Pancreas (tissue), 10 donors: ENCODE data around the gene CCDC148. TPM values are rescaled to one million over a fixed set of nuclear protein-coding genes. Genes with fewer than 3 reads are reported as not detected.

ENCODE experiments used
- ATAC-seq, 4 donors: fragments of 200-7000 bp; cut with Tn5 transposase; one replicate each; pipeline versions ENCODE4 v1.8.0 to v1.9.1; 2020; ENCODE audit warnings: mild to moderate bottlenecking in 4 of 4, moderate library complexity in 4 of 4
- DNase-seq, 6 donors: peaks; one replicate each; pipeline ENCODE4 v3.0.0-alpha.2; 2020
- FAIRE-seq: peaks from 2 replicates; lab custom pipeline; 2012; peaks lifted over from hg19 to GRCh38; lab: Jason Lieb, UNC
- H3K27ac ChIP-seq, 4 donors: fragments of 200-600 bp; sonication (generic); 1 replicate in 3 of 4; 2 replicates in 1 of 4; pipeline versions ENCODE4 v1.5.0 to v1.8.0; 2020
- H3K27me3 ChIP-seq, 4 donors: fragments of 200-600 bp; one replicate each; pipeline ENCODE4 v1.8.0; 2021
- H3K36me3 ChIP-seq, 3 donors: fragments of 200-600 bp; sonication (generic) in 1 of 3; one replicate each; pipeline versions ENCODE4 v1.5.0 to v1.8.0; 2020 to 2021
- H3K4me1 ChIP-seq, 3 donors: fragments of 200-600 bp; one replicate each; pipeline ENCODE4 v1.8.0; 2021
- H3K4me3 ChIP-seq, 4 donors: fragments of 200-600 bp; sonication (generic) in 2 of 4; one replicate each; pipeline versions ENCODE4 v1.5.0 to v1.8.0; 2020 to 2021
- H3K9me3 ChIP-seq, 4 donors: fragments of 200-600 bp; one replicate each; pipeline ENCODE4 v1.8.0; 2021
- CTCF ChIP-seq, 4 donors: fragments of 200-600 bp; sonication (generic) in 3 of 4; IDR thresholded peaks; one replicate each; pipeline versions ENCODE4 v1.5.0 to v1.8.0; 2021; ENCODE audit warnings: antibody characterized with exemption in 4 of 4
- WGBS, 2 donors: extraction: QIAGEN DNeasy Blood & Tissue Kit; methylation state at CpG; one replicate each; pipeline ENCODE4 v1.1.7; 2013; 5-methylcytosine and 5-hydroxymethylcytosine counted together
- intact Hi-C, 3 donors: fragments of 100-400 bp; cut with DNase I; formaldehyde crosslinking; loops; one replicate each; pipeline versions ENCODE4 v1.11.1 to v1.14.2; 2022
- polyA plus RNA-seq, 2 donors: library from polyadenylated mRNA; stranded (reverse); fragments of 200-250 nt; gene quantifications; one replicate each; pipeline ENCODE4 v1.2.3, GENCODE V29; 2013
- total RNA-seq, 6 donors: library from RNA; stranded (reverse); fragmentation: NEBNext Ultra II Directional in 4 of 6; extraction: Animal tissue kit (Norgen Biotek cat#: 25700) in 4 of 6; gene quantifications; one replicate each; pipeline versions ENCODE4 v1.2.1 to v1.2.4, GENCODE V29; 2021 to 2023
- donor health status: healthy with polysubstance abuse.
- donor health status: DM: no; HTN: no; CAD: no; lungs with moderate emphysema.
- donor health status: DM: no; HTN: no; CAD: no.
- donor health status: control.
- donor health status: control.
- donor health status: Bipolar disorder and iron deficiency.
- donor health status: DM: yes; HTN: yes; CAD: no.
- donor health status: DM: no; HTN: no; CAD: no.
- donor health status: DM: no; HTN: no; CAD: no.
- donor health status: DM: yes; HTN: yes; CAD: no.

CCDC148 gene
- total and polyA plus RNA-seq, 8 donors: 0.38 to 1.5 (median 0.79) TPM

DNA sequence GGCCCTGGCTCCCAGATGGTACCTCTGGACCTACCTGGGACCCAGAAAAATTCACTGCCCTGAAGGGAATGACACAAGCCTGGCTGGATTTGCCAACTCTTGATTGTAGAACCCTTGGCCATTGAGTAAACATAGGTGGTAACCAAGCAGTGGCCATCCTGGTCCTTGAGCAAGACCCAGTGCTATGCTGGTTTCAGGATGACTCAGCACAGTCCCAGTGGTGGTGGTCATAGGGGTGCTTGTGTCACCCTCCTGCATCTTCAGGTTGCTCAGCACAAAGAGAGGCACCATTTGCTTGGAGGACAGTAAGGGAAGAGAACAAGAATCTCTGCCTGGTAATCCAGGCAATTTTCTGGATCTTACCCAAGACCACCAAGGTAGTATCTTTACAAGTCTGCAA is 302.0 kb downstream of the CCDC148 start:
- no peak for DNase-seq
- no peak for ATAC-seq
- no peak for FAIRE-seq
- no peak for TF ChIP-seq CTCF (IDR thresholded peaks at IDR 0.05)
- H3K27me3 ChIP-seq: no peaks in the 10 kb centered on the region
- H3K4me3 ChIP-seq: no peak overlapping the region
- intact Hi-C loops: no loop called here
- no peak overlapping the region for H3K27ac ChIP-seq
- H3K36me3 ChIP-seq: no peaks in the 10 kb centered on the region
- no peaks in the 10 kb centered on the region for H3K4me1 ChIP-seq
- H3K9me3 ChIP-seq: no peaks in the 10 kb centered on the region

- H3K4me1 ChIP-seq: no peaks in the 10 kb centered on the region
- intact Hi-C loops: no loop called here
- 74 to 91% methylated on average over 3 of the region's 3 CpGs for WGBS, 2 donors
- no peak for ATAC-seq
- H3K27ac ChIP-seq: no peak overlapping the region
- H3K4me3 ChIP-seq: no peak overlapping the region
- no peak for FAIRE-seq
- no peaks in the 10 kb centered on the region for H3K9me3 ChIP-seq
- no peaks in the 10 kb centered on the region for H3K36me3 ChIP-seq
- TF ChIP-seq CTCF (IDR thresholded peaks at IDR 0.05): no peak
- H3K27me3 ChIP-seq: no peaks in the 10 kb centered on the region
- no peak for DNase-seq
These were observed 303.1 kb downstream of the CCDC148 start for GRCh38 chr2:158153270-158154015.

- no peaks in the 10 kb centered on the region for H3K9me3 ChIP-seq
- no peak for TF ChIP-seq CTCF (IDR thresholded peaks at IDR 0.05)
- FAIRE-seq: no peak
- no peaks in the 10 kb centered on the region for H3K27me3 ChIP-seq
- H3K27ac ChIP-seq: no peak overlapping the region
- no peak for ATAC-seq
- 95% methylated on average over 13 of the region's 13 CpGs for WGBS, 2 donors
- intact Hi-C loops: no loop called here
- no peak overlapping the region for H3K4me3 ChIP-seq
- H3K4me1 ChIP-seq: no peaks in the 10 kb centered on the region
- no peak for DNase-seq
- H3K36me3 ChIP-seq: no peaks in the 10 kb centered on the region
These were observed 311.5 kb downstream of the CCDC148 start for GRCh38 chr2:158144914-158145625.

DNA sequence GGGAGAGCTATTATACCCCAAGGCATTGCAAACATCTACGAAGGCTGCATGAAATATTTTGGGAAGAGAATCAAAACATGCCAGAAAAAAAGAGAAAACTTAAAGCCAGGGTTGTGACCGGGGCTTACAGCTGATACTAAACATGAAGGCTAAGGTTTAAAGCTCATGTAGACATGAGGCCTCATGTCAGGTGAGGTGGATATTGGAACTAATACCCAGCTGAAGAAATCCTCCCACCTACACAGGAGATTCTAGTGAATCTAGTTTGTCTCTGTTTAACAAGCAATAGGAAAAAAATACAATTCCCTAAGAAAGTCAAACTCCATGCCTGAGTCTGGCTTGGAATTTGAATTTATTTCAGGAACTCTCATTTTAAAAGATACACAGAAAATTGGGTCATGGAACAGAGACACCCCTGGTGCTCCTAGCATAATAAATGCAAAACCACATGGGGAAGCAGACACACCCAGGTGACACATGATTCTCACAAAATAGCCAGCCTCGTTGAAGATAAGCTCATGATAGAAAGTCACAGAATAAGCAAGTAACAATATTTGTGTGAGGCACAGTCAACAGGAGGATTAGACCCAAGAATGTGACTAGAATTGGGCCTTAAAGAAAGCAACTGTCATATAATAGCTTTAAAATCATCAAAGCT is 312.7 kb downstream of the CCDC148 start:
- intact Hi-C loops: no loop called here
- no peak for FAIRE-seq
- H3K27ac ChIP-seq: no peak overlapping the region
- TF ChIP-seq CTCF (IDR thresholded peaks at IDR 0.05): no peak
- no peaks in the 10 kb centered on the region for H3K27me3 ChIP-seq
- no peaks in the 10 kb centered on the region for H3K9me3 ChIP-seq
- 68 to 74% methylated on average over 3 of the region's 3 CpGs for WGBS, 2 donors
- no peaks in the 10 kb centered on the region for H3K36me3 ChIP-seq
- DNase-seq: no peak
- no peak overlapping the region for H3K4me3 ChIP-seq
- H3K4me1 ChIP-seq: no peaks in the 10 kb centered on the region
- no peak for ATAC-seq
